ENCODE data around the gene HDAC4. TPM values are rescaled to one million over a fixed set of nuclear protein-coding genes. Genes with fewer than 3 reads are reported as not detected.

The HDAC4 gene
- total RNA-seq, 1 donor from 2014 or later = 11.8 TPM

DNA sequence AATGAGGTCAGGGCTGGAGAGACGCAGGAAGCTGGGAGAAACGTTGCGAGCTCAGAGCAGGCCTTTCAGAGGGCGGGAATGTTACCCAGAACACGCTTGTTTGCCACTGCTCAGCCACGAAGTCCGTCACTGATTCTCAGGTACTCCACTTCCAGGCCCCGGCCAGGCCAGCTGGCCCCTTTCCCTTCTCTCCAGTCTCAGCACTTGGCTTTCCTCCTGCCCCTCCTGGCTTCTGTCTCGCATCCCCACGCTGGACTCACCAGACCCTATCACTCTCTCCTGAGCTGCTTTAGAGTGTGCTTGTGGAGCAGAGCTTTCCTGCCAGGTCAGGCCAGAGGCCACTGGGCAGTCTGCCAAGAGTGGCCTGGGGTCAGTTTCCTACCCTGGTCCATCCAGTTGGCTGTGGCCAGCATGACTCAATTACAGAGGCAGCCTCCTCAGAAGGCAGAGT lies 401.5 kb downstream of the HDAC4 start:
- H3K4me1 ChIP-seq (ENCODE audit: insufficient read depth, low read length) = no peaks in the 10 kb centered on the region
- TF ChIP-seq CTCF (IDR thresholded peaks at IDR 0.05; ENCODE audit: insufficient read depth, low read depth, low read length) (no peak), EZH2 (IDR thresholded peaks at IDR 0.05; ENCODE audit: insufficient read depth, low read length) (no peak)
- H3K79me2 ChIP-seq (ENCODE audit: insufficient read depth, low read length) = no peaks in the 10 kb centered on the region
- H4K20me1 ChIP-seq (ENCODE audit: insufficient read depth, low read length) = no peaks in the 10 kb centered on the region
- H3K9ac ChIP-seq (ENCODE audit: low read length) = no peak overlapping the region
- no peaks in the 10 kb centered on the region for H3K36me3 ChIP-seq (ENCODE audit: insufficient read depth, low read length)
- Mint-ChIP-seq H3K4me3 (ENCODE audit: unreplicated experiment) (no peak overlapping the region), H3K27ac (ENCODE audit: unreplicated experiment) (no peak overlapping the region), H3K9me3 (ENCODE audit: unreplicated experiment) (peaks cover 5% of the 10 kb centered on the region), H3K4me1 (ENCODE audit: low read depth, unreplicated experiment) (peaks cover 2% of the 10 kb centered on the region), H3K36me3 (ENCODE audit: low read depth, unreplicated experiment) (no peaks in the 10 kb centered on the region), H3K27me3 (ENCODE audit: low read depth, unreplicated experiment) (peaks cover 23% of the 10 kb centered on the region)
- no peak overlapping the region for H3K4me2 ChIP-seq (ENCODE audit: low read length)
- no peak overlapping the region for H3K4me3 ChIP-seq (ENCODE audit: insufficient read depth, low read depth, low read length)
- no peak overlapping the region for H2AFZ ChIP-seq (ENCODE audit: low read depth, low read length)
- peaks cover 3% of the 10 kb centered on the region for H3K9me3 ChIP-seq (ENCODE audit: insufficient read depth, low read depth, low read length)
- no peak overlapping the region for H3K27ac ChIP-seq (ENCODE audit: low read depth, low read length)
- no peak for DNase-seq (ENCODE audit: low read depth)
- peaks cover 8% of the 10 kb centered on the region for H3K27me3 ChIP-seq (ENCODE audit: insufficient read depth, low read length)
- no peak for FAIRE-seq

- no peak overlapping the region for H3K4me3 ChIP-seq (ENCODE audit: insufficient read depth, low read depth, low read length)
These were observed 402.0 kb downstream of the HDAC4 start for GRCh38 chr2:238998801-238999200.

More at GRCh38 chr2:238998801-238999200, 402.0 kb downstream of the HDAC4 start:
- Histone ChIP-seq H3K4me1 (ENCODE audit: insufficient read depth, low read length) (no peaks in the 10 kb centered on the region), H3K9ac (ENCODE audit: low read length) (no peak overlapping the region), H3K27me3 (ENCODE audit: insufficient read depth, low read length) (peaks cover 6% of the 10 kb centered on the region), H4K20me1 (ENCODE audit: insufficient read depth, low read length) (no peaks in the 10 kb centered on the region), H3K9me3 (ENCODE audit: insufficient read depth, low read depth, low read length) (peaks cover 8% of the 10 kb centered on the region), H3K4me2 (ENCODE audit: low read length) (no peak overlapping the region), H3K27ac (ENCODE audit: low read depth, low read length) (no peak overlapping the region), H3K79me2 (ENCODE audit: insufficient read depth, low read length) (no peaks in the 10 kb centered on the region), H2AFZ (ENCODE audit: low read depth, low read length) (no peak overlapping the region), H3K36me3 (ENCODE audit: insufficient read depth, low read length) (no peaks in the 10 kb centered on the region)
- DNase-seq (ENCODE audit: low read depth) (no peak), FAIRE-seq (no peak)
- Mint-ChIP-seq H3K27me3 (ENCODE audit: low read depth, unreplicated experiment) (peaks cover 19% of the 10 kb centered on the region), H3K9me3 (ENCODE audit: unreplicated experiment) (peaks cover 7% of the 10 kb centered on the region), H3K27ac (ENCODE audit: unreplicated experiment) (no peak overlapping the region), H3K4me3 (ENCODE audit: unreplicated experiment) (no peak overlapping the region), H3K36me3 (ENCODE audit: low read depth, unreplicated experiment) (no peaks in the 10 kb centered on the region), H3K4me1 (ENCODE audit: low read depth, unreplicated experiment) (peaks cover 2% of the 10 kb centered on the region)
- TF ChIP-seq CTCF (IDR thresholded peaks at IDR 0.05; ENCODE audit: insufficient read depth, low read depth, low read length) = no peak
- no peak for TF ChIP-seq EZH2 (IDR thresholded peaks at IDR 0.05; ENCODE audit: insufficient read depth, low read length)

Small RNA genes within 50 kb of the gene (microRNA-seq; reads per million reads assigned to microRNA genes)
- gene MIR2467 (not detected), gene MIR4269 (not detected), gene MIR4440 (not detected), gene MIR4441 (not detected)
